Epithelial cell of proximal tubule (primary cell): ENCODE measurements around the gene WDPCP. TPM values are rescaled to one million over a fixed set of nuclear protein-coding genes. Genes with fewer than 3 reads are reported as not detected.

Source experiments
- DNase-seq: peaks from one replicate; pipeline ENCODE4 v3.0.0-alpha.2; 2011; ENCODE audit warnings: low read depth
- H3K4me3 ChIP-seq: 2 replicates; pipeline ENCODE4 v1.5.1; 2011; ENCODE audit warnings: low read depth, mild to moderate bottlenecking, low read length
- total RNA-seq: library from RNA; depleted of rRNA; stranded (reverse); fragments of >200 nt; gene quantifications from 2 replicates; pipeline ENCODE4 v1.2.3, GENCODE V29; 2015
- TF ChIP-seq, protein P1 (sequence below): conservative IDR thresholded peaks from 2 replicates; pipeline ENCODE4 v1.5.1; 2012; ENCODE audit warnings: low read depth, mild to moderate bottlenecking, low read length

Gene WDPCP
- total RNA-seq, 1 donor from 2014 or later = 1.6 TPM

- no peak for DNase-seq
- TF ChIP-seq, protein P1, sequence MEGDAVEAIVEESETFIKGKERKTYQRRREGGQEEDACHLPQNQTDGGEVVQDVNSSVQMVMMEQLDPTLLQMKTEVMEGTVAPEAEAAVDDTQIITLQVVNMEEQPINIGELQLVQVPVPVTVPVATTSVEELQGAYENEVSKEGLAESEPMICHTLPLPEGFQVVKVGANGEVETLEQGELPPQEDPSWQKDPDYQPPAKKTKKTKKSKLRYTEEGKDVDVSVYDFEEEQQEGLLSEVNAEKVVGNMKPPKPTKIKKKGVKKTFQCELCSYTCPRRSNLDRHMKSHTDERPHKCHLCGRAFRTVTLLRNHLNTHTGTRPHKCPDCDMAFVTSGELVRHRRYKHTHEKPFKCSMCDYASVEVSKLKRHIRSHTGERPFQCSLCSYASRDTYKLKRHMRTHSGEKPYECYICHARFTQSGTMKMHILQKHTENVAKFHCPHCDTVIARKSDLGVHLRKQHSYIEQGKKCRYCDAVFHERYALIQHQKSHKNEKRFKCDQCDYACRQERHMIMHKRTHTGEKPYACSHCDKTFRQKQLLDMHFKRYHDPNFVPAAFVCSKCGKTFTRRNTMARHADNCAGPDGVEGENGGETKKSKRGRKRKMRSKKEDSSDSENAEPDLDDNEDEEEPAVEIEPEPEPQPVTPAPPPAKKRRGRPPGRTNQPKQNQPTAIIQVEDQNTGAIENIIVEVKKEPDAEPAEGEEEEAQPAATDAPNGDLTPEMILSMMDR = no peak
- no peak overlapping the region for H3K4me3 ChIP-seq
These were observed 464.1 kb downstream of the WDPCP start for GRCh38 chr2:63124218-63124617.

GRCh38 chr2:63122921-63123320 lies 465.4 kb downstream of the WDPCP start:
- no peak overlapping the region for H3K4me3 ChIP-seq
- no peak for DNase-seq
- TF ChIP-seq, protein P1 = no peak

DNA sequence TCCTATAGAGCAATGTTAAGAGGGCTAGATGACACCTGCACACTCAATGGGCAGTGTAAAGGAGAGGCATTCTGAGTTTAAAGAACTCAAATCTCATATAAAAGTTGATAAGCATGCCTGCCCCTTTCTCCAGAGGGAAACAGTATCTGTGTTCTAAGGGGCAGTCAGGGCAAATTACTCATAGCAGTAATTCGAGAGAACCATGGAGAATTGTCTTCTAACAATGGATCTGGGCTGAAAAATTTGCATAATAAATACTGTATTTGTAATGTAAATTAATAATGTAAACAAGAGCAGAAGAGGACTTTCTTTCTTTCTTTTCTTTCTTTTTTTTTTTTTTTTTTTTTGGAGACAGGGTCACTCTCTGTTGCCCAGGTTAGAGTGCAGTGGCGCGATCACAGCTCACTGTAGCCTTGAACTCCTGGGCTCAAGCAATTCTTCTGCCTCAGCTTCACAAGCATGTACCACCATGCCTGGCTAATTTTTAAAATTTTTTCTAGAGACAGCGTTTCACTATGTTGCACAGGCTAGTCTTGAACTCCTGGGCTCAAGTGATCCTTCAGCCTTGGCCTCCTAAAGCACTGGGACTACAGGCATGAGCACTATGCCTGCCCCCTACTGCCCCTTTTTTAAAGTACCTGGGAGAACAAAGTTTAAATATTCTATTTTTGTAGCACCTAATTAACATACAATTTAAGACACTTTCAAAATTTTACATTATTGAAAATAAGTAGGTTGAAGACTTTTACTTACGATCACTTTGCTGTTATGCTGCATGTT lies 467.0 kb downstream of the WDPCP start:
- no peak for DNase-seq
- H3K4me3 ChIP-seq = no peak overlapping the region
- TF ChIP-seq, protein P1 = no peak

GRCh38 chr2:63118821-63119220 lies 469.5 kb downstream of the WDPCP start:
- no peak for DNase-seq
- no peak overlapping the region for H3K4me3 ChIP-seq
- TF ChIP-seq, protein P1 = no peak

DNA sequence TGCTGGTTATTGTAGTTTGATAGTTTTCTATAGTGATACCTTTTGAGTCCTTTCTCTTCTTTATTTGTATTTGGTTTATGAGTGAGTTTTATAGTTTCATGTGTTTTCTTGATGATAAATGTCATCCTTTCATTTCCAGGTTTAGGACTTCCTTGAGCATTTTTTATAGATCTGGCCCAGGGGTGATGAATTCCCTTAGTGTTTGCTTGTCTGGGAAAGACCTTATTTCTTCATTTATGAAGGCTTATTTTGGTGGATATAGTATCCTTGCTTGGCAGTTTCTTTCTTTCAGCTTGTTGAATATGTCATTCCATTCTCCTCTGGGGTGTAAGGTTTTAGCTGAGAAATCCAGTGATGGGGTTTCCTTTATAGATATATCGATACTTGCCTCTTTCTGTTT lies 483.8 kb downstream of the WDPCP start:
- TF ChIP-seq, protein P1 = no peak
- H3K4me3 ChIP-seq = no peak overlapping the region
- DNase-seq = no peak

- TF ChIP-seq, protein P1 = no peak
These were observed 486.3 kb downstream of the WDPCP start for GRCh38 chr2:63101954-63102353.

GRCh38 chr2:63099032-63099431 lies 489.2 kb downstream of the WDPCP start:
- DNase-seq = no peak
- TF ChIP-seq, protein P1 = no peak
- H3K4me3 ChIP-seq = no peak overlapping the region

More at GRCh38 chr2:63101954-63102353, 486.3 kb downstream of the WDPCP start:
- DNase-seq = no peak
- no peak overlapping the region for H3K4me3 ChIP-seq
